Smooth muscle cell (in vitro differentiated cells): ENCODE data around the gene ACVR1C. TPM values are rescaled to one million over a fixed set of nuclear protein-coding genes. Genes with fewer than 3 reads are reported as not detected.

Experiments
- DNase-seq: peaks from one replicate; lab custom pipeline; 2025; ENCODE audit not compliant: unreplicated experiment; lab: John Stamatoyannopoulos, UW
- H2AFZ ChIP-seq: fragments of 200-600 bp; sonication (generic); 2 replicates; pipeline ENCODE4 v1.6.0; 2016; ENCODE audit warnings: antibody characterized with exemption, low read depth, mild to moderate bottlenecking
- H3F3A ChIP-seq: fragments of 200-600 bp; sonication (generic); 2 replicates; pipeline ENCODE4 v1.6.0; 2017; ENCODE audit warnings: antibody characterized with exemption, low read depth
- H3K27ac ChIP-seq: fragments of 200-600 bp; sonication (generic); 2 replicates; pipeline ENCODE4 v1.5.1; 2016; ENCODE audit warnings: low read depth, mild to moderate bottlenecking
- H3K27me3 ChIP-seq: fragments of 200-600 bp; sonication (generic); 2 replicates; pipeline ENCODE4 v1.6.1; 2016; ENCODE audit warnings: low read depth, mild to moderate bottlenecking
- H3K36me3 ChIP-seq: fragments of 200-600 bp; sonication (generic); 2 replicates; pipeline ENCODE4 v1.5.1; 2016; ENCODE audit warnings: low read depth
- H3K4me1 ChIP-seq: fragments of 200-600 bp; sonication (generic); 2 replicates; pipeline ENCODE4 v1.5.1; 2016; ENCODE audit warnings: low read depth
- H3K4me2 ChIP-seq: fragments of 200-600 bp; sonication (generic); 2 replicates; pipeline ENCODE4 v1.6.0; 2016; ENCODE audit warnings: mild to moderate bottlenecking
- H3K4me3 ChIP-seq: fragments of 200-600 bp; sonication (generic); 2 replicates; pipeline ENCODE4 v1.5.1; 2016; ENCODE audit warnings: mild to moderate bottlenecking
- H3K79me2 ChIP-seq: fragments of 200-600 bp; sonication (generic); 2 replicates; pipeline ENCODE4 v1.6.0; 2016; ENCODE audit warnings: low read depth, mild to moderate bottlenecking
- H3K9ac ChIP-seq: fragments of 200-600 bp; sonication (generic); 2 replicates; pipeline ENCODE4 v1.6.0; 2016; ENCODE audit warnings: low read depth
- H3K9me3 ChIP-seq: fragments of 200-600 bp; sonication (generic); replicated peaks from 2 replicates; pipeline ENCODE4 v1.5.1; 2016; ENCODE audit warnings: low read depth
- H4K20me1 ChIP-seq: fragments of 200-600 bp; sonication (generic); 2 replicates; pipeline ENCODE4 v1.6.0; 2016; ENCODE audit warnings: low read depth
- polyA plus RNA-seq: library from polyadenylated mRNA; unstranded; fragments of >200 nt; fragmentation: Nextera tagmentation; extraction: Ambion mirVana; gene quantifications from 2 replicates; pipeline ENCODE4 v1.2.1, GENCODE V29; 2016
- total RNA-seq: library from RNA; depleted of rRNA; stranded (reverse); fragments of >200 nt; gene quantifications from 2 replicates; pipeline ENCODE4 v1.2.3, GENCODE V29; 2014
- TF ChIP-seq, protein P1 (sequence below): fragments of 200-600 bp; sonication (generic); IDR thresholded peaks from 2 replicates; pipeline ENCODE4 v1.5.1; 2017; ENCODE audit warnings: borderline replicate concordance, mild to moderate bottlenecking, antibody characterized with exemption; ENCODE audit not compliant: insufficient read depth, poor library complexity, severe bottlenecking

Gene ACVR1C
- total and polyA plus RNA-seq, 2 experiments from 2014 or later: 0.36 TPM; not detected in 1

DNA sequence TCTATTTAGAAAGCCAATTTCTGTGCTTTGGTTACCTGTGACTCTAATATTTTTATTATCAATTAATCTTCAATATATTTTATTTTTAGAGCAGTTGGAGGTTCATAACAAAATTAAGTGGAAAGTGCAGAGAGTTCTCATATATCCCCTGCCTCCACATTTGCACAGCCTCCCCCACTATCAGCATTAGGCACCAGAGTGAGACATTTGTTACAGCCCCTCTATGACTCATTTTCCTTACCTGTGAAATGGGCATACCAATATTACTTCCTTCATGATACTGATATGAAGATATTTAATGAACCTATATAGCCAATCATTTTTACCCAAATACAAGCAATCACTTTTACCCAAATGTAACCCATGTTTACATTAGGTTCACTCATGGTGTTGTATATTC lies 150.7 kb downstream of the ACVR1C start:
- no peaks in the 10 kb centered on the region for H3K36me3 ChIP-seq
- H3K4me2 ChIP-seq: no peak overlapping the region
- H3K27ac ChIP-seq: no peak overlapping the region
- H3K27me3 ChIP-seq: no peaks in the 10 kb centered on the region
- TF ChIP-seq, protein P1, sequence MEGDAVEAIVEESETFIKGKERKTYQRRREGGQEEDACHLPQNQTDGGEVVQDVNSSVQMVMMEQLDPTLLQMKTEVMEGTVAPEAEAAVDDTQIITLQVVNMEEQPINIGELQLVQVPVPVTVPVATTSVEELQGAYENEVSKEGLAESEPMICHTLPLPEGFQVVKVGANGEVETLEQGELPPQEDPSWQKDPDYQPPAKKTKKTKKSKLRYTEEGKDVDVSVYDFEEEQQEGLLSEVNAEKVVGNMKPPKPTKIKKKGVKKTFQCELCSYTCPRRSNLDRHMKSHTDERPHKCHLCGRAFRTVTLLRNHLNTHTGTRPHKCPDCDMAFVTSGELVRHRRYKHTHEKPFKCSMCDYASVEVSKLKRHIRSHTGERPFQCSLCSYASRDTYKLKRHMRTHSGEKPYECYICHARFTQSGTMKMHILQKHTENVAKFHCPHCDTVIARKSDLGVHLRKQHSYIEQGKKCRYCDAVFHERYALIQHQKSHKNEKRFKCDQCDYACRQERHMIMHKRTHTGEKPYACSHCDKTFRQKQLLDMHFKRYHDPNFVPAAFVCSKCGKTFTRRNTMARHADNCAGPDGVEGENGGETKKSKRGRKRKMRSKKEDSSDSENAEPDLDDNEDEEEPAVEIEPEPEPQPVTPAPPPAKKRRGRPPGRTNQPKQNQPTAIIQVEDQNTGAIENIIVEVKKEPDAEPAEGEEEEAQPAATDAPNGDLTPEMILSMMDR: no peak
- H3F3A ChIP-seq: no peaks in the 10 kb centered on the region
- no peaks in the 10 kb centered on the region for H3K9me3 ChIP-seq
- no peak overlapping the region for H2AFZ ChIP-seq
- H4K20me1 ChIP-seq: no peaks in the 10 kb centered on the region
- H3K79me2 ChIP-seq: no peaks in the 10 kb centered on the region
- no peak overlapping the region for H3K4me3 ChIP-seq
- DNase-seq: no peak
- H3K4me1 ChIP-seq: no peaks in the 10 kb centered on the region
- H3K9ac ChIP-seq: no peak overlapping the region

DNA sequence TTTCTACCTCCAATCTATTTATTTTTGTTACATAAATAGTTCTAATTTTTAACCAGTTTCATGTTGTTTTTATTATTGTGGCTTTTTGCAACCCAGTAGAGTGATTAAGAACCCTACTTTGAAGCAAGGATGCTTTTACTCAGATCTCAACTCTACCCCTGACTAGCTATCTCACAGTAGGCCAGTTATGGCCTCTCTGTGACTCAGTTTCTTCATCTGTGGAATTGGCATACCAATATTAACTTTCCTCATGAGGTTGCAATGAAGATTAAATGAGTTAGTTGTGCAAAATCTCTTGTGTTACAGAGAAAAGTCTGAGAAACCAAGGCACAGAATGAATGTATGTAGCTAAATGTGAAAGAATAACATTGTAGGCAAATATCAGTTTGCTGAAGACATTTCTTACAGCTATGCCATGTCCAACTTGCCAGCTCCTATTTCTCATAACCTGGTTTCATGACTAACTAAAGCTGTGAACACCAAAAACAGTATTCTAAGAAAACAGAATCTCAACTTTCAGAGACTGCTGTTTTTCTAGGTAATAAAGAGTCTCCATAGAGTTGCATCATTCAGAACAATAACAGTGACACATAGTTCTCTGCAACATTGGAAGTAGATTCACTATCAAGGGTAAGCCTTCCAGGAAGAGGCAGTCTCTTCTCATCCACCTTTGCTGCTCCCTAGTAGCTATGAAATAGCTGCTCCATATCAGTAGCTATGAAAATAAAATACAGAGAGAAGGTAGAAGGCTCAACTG lies 151.5 kb downstream of the ACVR1C start:
- no peaks in the 10 kb centered on the region for H3K36me3 ChIP-seq
- H3K4me3 ChIP-seq: no peak overlapping the region
- H3K4me2 ChIP-seq: no peak overlapping the region
- no peaks in the 10 kb centered on the region for H3K9me3 ChIP-seq
- DNase-seq: no peak
- H3K4me1 ChIP-seq: no peaks in the 10 kb centered on the region
- H3K27me3 ChIP-seq: no peaks in the 10 kb centered on the region
- no peak overlapping the region for H3K9ac ChIP-seq
- H2AFZ ChIP-seq: no peak overlapping the region
- H4K20me1 ChIP-seq: no peaks in the 10 kb centered on the region
- H3F3A ChIP-seq: no peaks in the 10 kb centered on the region
- TF ChIP-seq, protein P1: no peak
- H3K27ac ChIP-seq: no peak overlapping the region
- H3K79me2 ChIP-seq: no peaks in the 10 kb centered on the region

Other genes starting within 250 kb of the ACVR1C start
- gene CYTIP, start 184.8 kb downstream of the ACVR1C start, total RNA-seq: not detected in 2 replicates
- gene CYTIP, start 184.8 kb downstream of the ACVR1C start, polyA plus RNA-seq: not detected in 2 replicates
- 22.0 and 32.7 TPM in 2 replicates for gene ACVR1, start 247.5 kb upstream of the ACVR1C start, total RNA-seq
- gene ACVR1, start 247.5 kb upstream of the ACVR1C start, polyA plus RNA-seq: 26.8 and 27.2 TPM in 2 replicates